Amniotic epithelial cell (primary cell): Measurements from ENCODE around the gene FDCSP.
A peak's percentile ranks its signal among the peaks of the same experiment; 100 is the strongest.
"Not testable (repeated sequence)": the region's sequence is repeated elsewhere in the genome, so short reads cannot be mapped to it uniquely, and the experiment has no call there.

Experiments
- DNase-seq: peaks from one replicate; pipeline ENCODE4 v3.0.0-alpha.2; 2010; ENCODE audit warnings: low read depth

FDCSP gene

DNA sequence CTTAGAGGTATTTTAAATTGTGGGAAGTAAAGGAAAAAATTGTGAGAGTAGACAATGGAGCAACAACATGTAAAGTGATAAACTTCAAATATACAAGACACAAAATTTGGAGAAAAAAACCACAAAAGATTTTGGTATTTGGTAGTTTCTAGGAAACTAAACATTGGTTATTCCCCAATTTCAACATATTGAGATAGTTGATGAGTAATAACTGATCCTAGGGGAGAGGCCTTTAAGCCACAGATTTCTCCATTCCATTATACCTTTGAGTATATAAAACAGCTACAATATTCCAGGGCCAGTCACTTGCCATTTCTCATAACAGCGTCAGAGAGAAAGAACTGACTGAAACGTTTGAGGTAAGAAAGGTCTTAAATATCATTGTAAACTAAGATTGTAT lies at the start of gene FDCSP:
Gene FDCSP (plus strand): TSS at position 301 of the 400 bp plus-strand sequence. CDS start 5,071 bp downstream, outside the sequence.
- DNase-seq: peak; percentile 11

GRCh38 chr4:70177090-70177489 lies 48.8 kb upstream of the FDCSP start:
- no peak for DNase-seq

- DNase-seq: no peak
Observed at GRCh38 chr4:70178075-70178660, 47.8 kb upstream of the FDCSP start.

- DNase-seq: no peak
Observed at GRCh38 chr4:70179811-70180210, 46.1 kb upstream of the FDCSP start.

- DNase-seq: no peak
Observed at GRCh38 chr4:70181864-70182263, 44.1 kb upstream of the FDCSP start.

GRCh38 chr4:70182517-70183167 lies 43.3 kb upstream of the FDCSP start:
- DNase-seq: no peak

DNA sequence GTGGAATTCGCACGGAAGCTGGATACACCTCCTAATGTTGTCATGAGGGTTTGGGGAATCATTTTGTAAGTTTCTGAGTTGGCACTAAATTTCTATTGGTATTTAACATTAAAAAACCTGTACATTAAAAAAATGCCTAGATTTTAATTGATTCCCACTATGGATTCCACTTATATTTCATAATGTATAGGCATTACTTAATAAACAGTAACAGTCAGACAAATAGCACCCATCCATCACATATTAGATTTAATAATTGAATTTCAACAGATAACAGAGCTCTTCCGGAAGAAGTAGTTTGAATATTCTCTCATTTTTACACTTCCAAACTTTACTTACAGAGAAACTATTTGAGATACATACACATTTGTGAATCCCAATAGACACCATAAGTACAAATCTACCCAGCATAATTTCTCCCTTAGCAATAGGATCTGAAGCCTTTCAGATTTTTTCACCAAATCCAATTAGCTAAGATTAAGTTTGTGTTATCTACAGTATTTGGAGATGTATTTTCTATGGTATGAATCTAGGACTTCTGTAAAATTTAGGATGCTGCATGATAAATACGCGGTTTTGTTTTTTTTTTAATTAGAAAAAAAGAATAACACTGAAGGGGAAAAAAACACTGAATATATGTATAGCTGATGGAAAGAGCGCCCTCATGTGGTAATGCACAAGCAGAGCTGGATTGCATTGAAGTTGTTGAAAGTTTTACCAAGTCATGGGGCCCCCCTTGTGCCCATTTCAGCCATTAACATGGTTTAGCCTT lies 42.6 kb upstream of the FDCSP start:
- DNase-seq: peak; percentile 60

DNA sequence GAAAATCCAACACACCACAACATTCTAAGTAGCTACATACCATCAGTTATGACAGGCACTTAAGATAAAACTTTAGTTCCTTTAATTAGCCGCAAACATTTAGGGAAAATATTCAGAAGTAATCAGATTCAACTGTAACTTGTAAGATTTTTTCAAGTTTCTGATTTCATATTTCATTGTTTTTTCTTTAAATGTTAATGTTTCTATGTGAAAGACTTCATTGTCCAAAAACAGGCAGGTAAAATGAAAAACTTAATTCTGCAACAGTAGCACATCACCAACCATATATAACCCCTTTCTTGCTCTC lies 42.0 kb upstream of the FDCSP start:
- no peak for DNase-seq

- DNase-seq: peak; percentile 5
Observed at GRCh38 chr4:70187216-70187615, 38.7 kb upstream of the FDCSP start.

GRCh38 chr4:70190579-70190978 lies 35.3 kb upstream of the FDCSP start:
- no peak for DNase-seq

DNA sequence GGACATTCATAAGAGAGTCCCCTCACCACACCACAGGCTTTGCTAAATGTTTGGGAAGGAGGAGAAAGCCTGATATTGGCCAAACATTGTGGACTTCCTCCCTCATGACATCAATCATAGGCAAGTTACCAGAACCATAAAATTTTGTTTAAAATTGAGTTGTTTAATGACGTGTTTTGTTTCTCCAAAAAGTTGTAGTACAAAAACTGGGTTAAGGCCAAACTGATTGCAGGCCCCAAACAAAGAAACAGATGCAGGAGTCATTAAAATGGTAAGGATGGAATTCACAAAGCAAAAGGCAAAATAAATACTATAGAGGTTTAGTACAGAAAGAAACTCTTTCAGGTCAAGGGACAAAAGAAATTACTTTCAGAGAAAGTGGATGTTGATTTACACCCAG lies 34.3 kb upstream of the FDCSP start:
- no peak for DNase-seq

DNA sequence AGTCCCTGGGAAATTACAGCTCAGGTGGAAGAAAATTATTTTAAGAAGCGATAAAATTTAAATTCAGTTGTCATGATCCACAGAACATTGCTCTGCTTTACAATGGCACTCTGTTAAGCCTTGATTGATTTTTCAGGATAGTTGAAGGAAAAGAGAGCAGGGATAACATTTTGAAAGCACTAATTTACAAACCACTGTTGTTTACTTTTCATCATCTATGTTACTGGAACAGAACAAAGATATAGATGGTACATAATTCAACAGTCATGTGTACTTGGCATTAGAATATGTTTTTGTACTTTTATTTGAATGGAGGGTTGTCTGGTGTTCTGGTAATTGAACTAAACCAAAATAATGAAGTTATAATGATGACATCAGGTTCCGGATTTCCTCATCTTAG lies 33.0 kb upstream of the FDCSP start:
- DNase-seq: no peak

- no peak for DNase-seq
Observed at GRCh38 chr4:70195425-70195824, 30.5 kb upstream of the FDCSP start, which contains the start of gene ODAM. Gene ODAM, plus strand, starts transcription at chr4:70195725. Its CDS starts 819 bp downstream, at chr4:70196544.

GRCh38 chr4:70196857-70197256 lies 29.1 kb upstream of the FDCSP start:
- DNase-seq: no peak

DNA sequence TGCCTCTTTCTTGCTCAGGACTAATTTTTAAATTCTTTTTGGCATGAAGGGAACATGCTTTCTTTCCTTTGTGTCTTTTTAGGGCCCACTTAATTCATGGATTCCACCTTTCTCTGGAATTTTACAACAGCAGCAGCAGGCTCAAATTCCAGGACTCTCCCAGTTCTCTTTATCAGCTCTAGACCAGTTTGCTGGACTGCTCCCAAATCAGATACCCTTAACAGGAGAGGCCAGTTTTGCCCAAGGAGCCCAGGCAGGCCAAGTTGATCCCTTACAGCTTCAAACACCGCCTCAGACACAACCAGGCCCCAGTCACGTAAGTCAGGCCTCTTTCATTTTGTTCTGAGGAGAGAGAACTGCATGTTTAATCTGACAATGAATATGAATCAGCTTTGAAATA lies 28.1 kb upstream of the FDCSP start:
- peak; percentile 52 for DNase-seq

DNA sequence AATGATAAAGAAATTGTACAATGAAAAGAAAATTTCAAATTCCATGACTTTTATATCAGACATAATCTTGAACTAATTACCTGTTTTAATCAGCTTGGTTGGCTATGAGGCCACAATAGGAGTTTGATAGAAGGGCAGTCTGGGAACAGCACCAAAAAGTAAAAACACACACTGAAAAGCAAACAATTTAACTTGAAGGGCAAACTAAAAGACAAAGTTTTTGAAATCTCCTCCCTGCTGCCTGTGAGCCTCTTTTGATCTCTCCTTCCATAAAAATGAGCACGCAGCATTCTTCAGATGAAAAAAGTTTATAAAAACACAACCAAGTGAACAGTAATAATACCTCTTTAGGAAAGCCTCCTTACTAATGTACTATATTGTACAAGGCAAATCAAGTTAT lies 22.3 kb upstream of the FDCSP start:
- DNase-seq: no peak

DNA sequence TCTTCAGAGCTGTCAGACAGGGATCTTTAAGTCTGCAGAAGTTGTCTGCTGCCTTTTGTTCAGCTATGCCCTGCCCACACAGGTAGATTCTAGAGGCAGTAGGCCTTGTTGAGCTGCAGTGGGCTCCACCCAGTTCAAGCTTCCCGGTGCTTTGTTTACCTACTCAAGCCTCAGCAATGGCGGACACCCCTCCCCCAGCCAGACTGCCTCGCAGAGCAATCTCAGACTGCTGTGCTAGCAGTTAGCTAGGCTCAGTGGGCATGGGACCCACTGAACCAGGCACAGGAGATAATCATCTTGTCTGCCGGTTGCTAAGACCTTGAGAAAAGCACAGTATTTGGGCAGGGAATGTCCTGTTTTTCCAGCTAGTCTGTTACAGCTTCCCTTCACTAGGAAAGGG lies 13.2 kb upstream of the FDCSP start:
- DNase-seq: not testable (repeated sequence)

- DNase-seq: not testable (repeated sequence)
Observed at GRCh38 chr4:70216109-70216508, 9.8 kb upstream of the FDCSP start.

- not testable (repeated sequence) for DNase-seq
Observed at GRCh38 chr4:70216550-70216949, 9.4 kb upstream of the FDCSP start.

DNA sequence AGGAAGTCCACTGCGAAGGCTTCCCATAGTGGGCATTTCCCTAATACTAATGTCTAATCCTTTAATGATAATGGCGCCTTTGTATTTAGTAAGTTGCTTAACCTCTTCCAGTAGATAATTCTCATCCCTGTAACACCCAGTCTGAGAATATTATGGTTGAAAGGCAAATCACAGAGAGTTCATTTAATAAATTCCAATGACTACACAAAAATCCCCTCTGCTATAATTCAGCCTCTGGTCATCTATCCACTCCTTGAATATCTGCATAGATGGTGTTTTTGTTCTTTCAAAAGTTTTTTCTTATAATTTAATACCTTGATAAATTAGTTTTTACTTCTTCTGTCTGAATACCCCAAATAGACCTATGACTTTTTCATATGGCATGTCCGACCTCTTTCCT lies 4.5 kb upstream of the FDCSP start:
- DNase-seq: not testable (repeated sequence)

GRCh38 chr4:70221818-70222217 lies 4.1 kb upstream of the FDCSP start:
- not testable (repeated sequence) for DNase-seq

DNA sequence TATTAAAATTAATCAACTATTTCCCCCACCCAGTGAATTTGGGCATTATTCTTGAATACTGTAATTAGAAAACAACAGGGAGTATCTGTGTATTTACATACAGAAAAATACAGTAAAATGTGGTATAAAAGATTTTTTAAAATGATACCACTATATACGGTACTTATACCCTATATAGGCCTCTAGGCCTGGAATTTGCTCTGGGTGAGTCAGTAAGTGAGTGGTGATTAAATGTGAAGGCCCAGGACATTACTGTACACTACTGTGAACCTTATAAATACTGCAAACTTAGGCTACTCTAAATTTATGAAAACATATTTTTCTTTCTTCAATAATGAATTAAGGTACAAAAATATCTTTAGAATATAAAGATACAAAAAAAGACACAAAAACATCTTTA lies 10.2 kb downstream of the FDCSP start:
- peak; percentile 44 for DNase-seq

GRCh38 chr4:70239131-70239883 lies 13.4 kb downstream of the FDCSP start:
- DNase-seq: peak; percentile 9
